Lower leg skin (tissue), 4 donors: ENCODE data around the gene HMOX2. TPM values are rescaled to one million over a fixed set of nuclear protein-coding genes. Genes with fewer than 3 reads are reported as not detected.

Experiments used
- DNase-seq, 2 donors: peaks; one replicate each; pipeline ENCODE4 v3.0.0-alpha.2; 2019; ENCODE audit warnings: low spot score in 2 of 2
- H3K4me3 ChIP-seq: fragments of 200-600 bp; sonication (generic); 2 replicates; pipeline ENCODE4 v1.5.1; 2017; ENCODE audit warnings: mild to moderate bottlenecking, low read depth; ENCODE audit not compliant: poor library complexity, severe bottlenecking
- POLR2A ChIP-seq, 2 donors: fragments of 450-650 bp; IDR thresholded peaks; one replicate each; pipeline ENCODE4 v1.6.1; 2016 to 2017; ENCODE audit warnings: antibody characterized with exemption in 2 of 2, mild to moderate bottlenecking in 1 of 2, moderate library complexity in 1 of 2
- WGBS, 2 donors: methylation state at CpG; one replicate each; pipeline ENCODE4 v1.1.5; 2018; 5-methylcytosine and 5-hydroxymethylcytosine counted together
- intact Hi-C: fragments of 100-400 bp; cut with DNase I; formaldehyde crosslinking; loops from one replicate; pipeline ENCODE4 v1.15.0; 2023; ENCODE audit warnings: low total_unique reads
- total RNA-seq, 4 donors: library from RNA; depleted of rRNA; stranded (reverse); fragments of >200 nt; gene quantifications; one replicate each; pipeline ENCODE4 v1.1.0, GENCODE V29; 2016
- TF ChIP-seq, protein P1 (sequence below), 3 donors: fragments of 450-650 bp; IDR thresholded peaks; one replicate each; pipeline ENCODE4 v1.5.1; 2016; ENCODE audit warnings: antibody characterized with exemption in 3 of 3, mild to moderate bottlenecking in 3 of 3, moderate library complexity in 2 of 3

Gene HMOX2
- total RNA-seq, 4 donors from 2014 or later: 48.8 to 70.6 (median 59.0) TPM

DNA sequence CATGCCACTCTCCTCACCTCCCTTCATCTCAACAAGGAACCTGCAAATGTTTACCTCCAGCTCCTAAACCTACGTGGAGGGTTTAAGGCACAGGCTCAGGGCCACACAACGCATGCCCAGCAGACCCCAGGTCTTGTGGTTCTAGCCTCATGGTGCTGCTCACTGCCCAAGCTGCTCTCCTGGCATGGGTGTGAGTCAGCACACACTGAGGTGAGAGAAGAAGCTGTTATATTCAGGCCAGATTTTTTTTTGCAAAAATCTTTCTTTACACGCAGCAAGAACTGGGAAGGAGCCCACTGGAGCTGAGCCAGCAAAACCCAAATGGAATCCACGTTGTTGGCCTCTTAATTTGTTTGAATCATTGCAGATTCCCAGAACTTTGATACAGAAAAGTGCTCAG lies 74.4 kb downstream of the HMOX2 start:
- no peak for DNase-seq
- no peak for TF ChIP-seq POLR2A (IDR thresholded peaks at IDR 0.05)
- TF ChIP-seq, protein P1, sequence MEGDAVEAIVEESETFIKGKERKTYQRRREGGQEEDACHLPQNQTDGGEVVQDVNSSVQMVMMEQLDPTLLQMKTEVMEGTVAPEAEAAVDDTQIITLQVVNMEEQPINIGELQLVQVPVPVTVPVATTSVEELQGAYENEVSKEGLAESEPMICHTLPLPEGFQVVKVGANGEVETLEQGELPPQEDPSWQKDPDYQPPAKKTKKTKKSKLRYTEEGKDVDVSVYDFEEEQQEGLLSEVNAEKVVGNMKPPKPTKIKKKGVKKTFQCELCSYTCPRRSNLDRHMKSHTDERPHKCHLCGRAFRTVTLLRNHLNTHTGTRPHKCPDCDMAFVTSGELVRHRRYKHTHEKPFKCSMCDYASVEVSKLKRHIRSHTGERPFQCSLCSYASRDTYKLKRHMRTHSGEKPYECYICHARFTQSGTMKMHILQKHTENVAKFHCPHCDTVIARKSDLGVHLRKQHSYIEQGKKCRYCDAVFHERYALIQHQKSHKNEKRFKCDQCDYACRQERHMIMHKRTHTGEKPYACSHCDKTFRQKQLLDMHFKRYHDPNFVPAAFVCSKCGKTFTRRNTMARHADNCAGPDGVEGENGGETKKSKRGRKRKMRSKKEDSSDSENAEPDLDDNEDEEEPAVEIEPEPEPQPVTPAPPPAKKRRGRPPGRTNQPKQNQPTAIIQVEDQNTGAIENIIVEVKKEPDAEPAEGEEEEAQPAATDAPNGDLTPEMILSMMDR (IDR thresholded peaks at IDR 0.05): no peak
- WGBS, 2 donors: 30 to 31% methylated on average over 4 of the region's 4 CpGs
- no peak overlapping the region for H3K4me3 ChIP-seq
- intact Hi-C loops: no loop called here

DNA sequence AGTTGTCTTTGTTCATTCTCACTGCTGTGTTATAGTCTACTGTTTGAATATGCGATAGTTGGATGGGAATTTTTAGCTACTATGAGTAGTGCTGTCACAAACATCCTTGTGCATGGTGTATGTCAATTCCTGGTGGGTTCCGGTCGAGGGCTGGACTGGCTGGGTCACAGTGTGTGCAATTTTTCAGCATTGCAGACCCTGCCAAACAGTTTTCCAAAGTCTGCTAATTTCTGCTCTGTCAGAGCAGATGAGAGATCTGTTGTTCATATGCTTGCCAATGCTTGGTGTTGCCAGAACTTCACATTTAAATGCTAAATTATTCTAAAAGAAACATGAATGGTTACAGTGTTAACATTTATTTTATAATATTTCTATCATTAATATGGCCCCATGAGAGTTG lies 76.3 kb downstream of the HMOX2 start:
- TF ChIP-seq, protein P1 (IDR thresholded peaks at IDR 0.05): no peak
- no peak for TF ChIP-seq POLR2A (IDR thresholded peaks at IDR 0.05)
- H3K4me3 ChIP-seq: no peak overlapping the region
- 42 to 52% methylated on average over 3 of the region's 3 CpGs for WGBS, 2 donors
- intact Hi-C loops: no loop called here
- no peak for DNase-seq

DNA sequence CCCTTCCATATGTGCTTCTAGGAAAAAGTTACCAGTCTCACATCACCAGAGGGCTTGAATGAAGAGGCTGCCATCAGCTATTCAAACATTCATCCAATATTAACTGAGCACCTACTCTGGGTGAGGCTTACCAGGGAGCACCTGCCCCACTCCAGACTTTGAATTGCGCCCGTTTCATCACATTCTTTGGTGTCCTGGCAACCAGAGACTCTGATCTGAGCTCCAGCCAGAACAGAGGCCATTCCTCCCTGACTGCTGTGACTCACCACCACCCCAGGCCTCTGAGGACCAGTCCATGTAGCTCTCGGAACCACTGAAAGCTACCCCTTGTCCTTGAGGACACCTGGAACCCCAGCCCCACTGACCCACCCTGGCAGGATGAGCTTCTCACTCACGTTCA lies 79.9 kb downstream of the HMOX2 start, which contains the start of gene C16orf96:
Gene C16orf96 (plus strand): TSS at position 229 of the 400 bp plus-strand sequence. CDS start 150 bp downstream, at position 379.
- DNase-seq: no peak
- intact Hi-C loops: no loop called here
- no peak for TF ChIP-seq POLR2A (IDR thresholded peaks at IDR 0.05)
- TF ChIP-seq, protein P1 (IDR thresholded peaks at IDR 0.05): no peak
- 76 to 82% methylated on average over 4 of the region's 4 CpGs for WGBS, 2 donors
- no peak within 1 kb of the TSS for H3K4me3 ChIP-seq

DNA sequence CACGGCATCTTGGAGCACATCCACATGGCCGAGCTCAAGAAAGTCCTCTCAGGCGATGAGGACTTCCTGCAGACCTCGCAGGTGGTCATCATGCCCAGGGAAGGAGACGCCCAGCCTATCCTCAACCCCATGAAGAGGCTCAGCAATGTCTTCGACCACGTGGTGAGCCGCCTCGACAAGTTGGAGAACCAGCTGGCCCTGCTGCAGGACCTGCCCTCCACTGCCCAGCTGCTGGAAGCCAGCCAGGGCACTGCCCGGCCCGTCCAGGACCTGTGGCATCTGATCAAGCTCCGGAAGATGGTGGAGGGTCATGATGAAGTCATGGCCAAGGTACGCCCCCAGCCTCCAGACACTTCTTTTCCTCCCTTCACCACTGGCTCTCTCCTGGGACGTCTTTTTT lies 80.4 kb downstream of the HMOX2 start:
- TF ChIP-seq, protein P1 (IDR thresholded peaks at IDR 0.05): no peak
- no peak for TF ChIP-seq POLR2A (IDR thresholded peaks at IDR 0.05)
- H3K4me3 ChIP-seq: no peak overlapping the region
- intact Hi-C loops: no loop called here
- no peak for DNase-seq
- WGBS, 2 donors: 88 to 92% methylated on average over 14 of the region's 14 CpGs

DNA sequence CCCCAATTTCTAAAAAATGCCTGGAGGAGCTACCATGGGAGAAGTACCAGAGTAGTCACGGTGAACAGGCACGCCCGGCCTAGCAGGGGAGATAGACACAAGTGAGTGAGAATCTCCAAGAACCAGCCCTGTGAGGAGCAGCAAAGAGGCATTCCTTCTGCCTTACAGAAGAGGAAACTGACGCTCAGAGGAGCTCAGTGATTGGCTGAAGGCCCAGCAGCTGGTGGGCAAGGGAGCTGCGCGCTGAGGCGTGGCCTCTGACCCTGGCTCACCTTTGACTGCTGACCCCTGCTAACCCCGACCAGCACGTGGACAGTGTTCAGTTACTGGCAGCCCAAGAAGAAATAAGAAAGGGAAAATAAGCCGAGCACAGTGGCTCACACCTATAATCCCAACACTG lies 81.8 kb downstream of the HMOX2 start:
- no peak overlapping the region for H3K4me3 ChIP-seq
- DNase-seq: no peak
- TF ChIP-seq, protein P1 (IDR thresholded peaks at IDR 0.05): no peak
- TF ChIP-seq POLR2A (IDR thresholded peaks at IDR 0.05): no peak
- WGBS, 2 donors: 76 to 77% methylated on average over 10 of the region's 10 CpGs
- intact Hi-C loops: no loop called here

Other genes starting within 250 kb of the HMOX2 start
- 1 to 10 TPM in 1 of 4 donors, under 1 TPM in 3; 0.04 to 1.0 (median 0.55) TPM for gene SRL, start 234.3 kb upstream of the HMOX2 start, total RNA-seq
- gene TFAP4, start 203.4 kb upstream of the HMOX2 start, total RNA-seq: 10 to 100 TPM in 3 of 4 donors, 1 to 10 TPM in 1; 10.0 to 14.2 (median 12.3) TPM
- 1 to 10 TPM; 1.3 to 2.6 (median 2.2) TPM for gene GLIS2, start 160.3 kb upstream of the HMOX2 start, total RNA-seq
- 10 to 100 TPM; 26.2 to 64.5 (median 40.9) TPM for gene PAM16, start 125.1 kb upstream of the HMOX2 start, total RNA-seq
- 10 to 100 TPM; 35.6 to 52.8 (median 46.7) TPM for gene VASN, start 104.5 kb upstream of the HMOX2 start, total RNA-seq
- gene CORO7, start 59.8 kb upstream of the HMOX2 start, total RNA-seq: 10 to 100 TPM; 18.4 to 39.0 (median 22.7) TPM
- gene DNAJA3, start 50.5 kb upstream of the HMOX2 start, total RNA-seq: 10 to 100 TPM; 37.4 to 44.1 (median 40.8) TPM
- gene NMRAL1, start 1.8 kb upstream of the HMOX2 start, total RNA-seq: 10 to 100 TPM; 51.9 to 72.8 (median 58.2) TPM
- gene CDIP1, start 62.4 kb downstream of the HMOX2 start, total RNA-seq: 10 to 100 TPM in 3 of 4 donors, 1 to 10 TPM in 1; 9.9 to 18.4 (median 15.0) TPM
- gene C16orf96, start 79.9 kb downstream of the HMOX2 start, total RNA-seq: under 1 TPM; 0.08 to 0.49 (median 0.29) TPM
- 10 to 100 TPM in 3 of 4 donors, 1 to 10 TPM in 1; 9.8 to 14.9 (median 14.3) TPM for gene UBALD1, start 138.5 kb downstream of the HMOX2 start, total RNA-seq
- gene MGRN1, start 148.4 kb downstream of the HMOX2 start, total RNA-seq: 10 to 100 TPM; 35.3 to 53.4 (median 40.1) TPM
- gene NUDT16L1, start 217.2 kb downstream of the HMOX2 start, total RNA-seq: 10 to 100 TPM; 18.5 to 27.8 (median 23.6) TPM